T-helper 2 cell treated with Interferon-gamma antibody and Interleukin-4, amounts not matched to agents 100 ng/mL and 5 ng/mL, for 36 hours (primary cell): ENCODE data around the gene HRCT1. TPM values are rescaled to one million over a fixed set of nuclear protein-coding genes. Genes with fewer than 3 reads are reported as not detected.

Source experiments
- intact Hi-C: fragments of 100-400 bp; cut with micrococcal nuclease; formaldehyde crosslinking; loops from one replicate; pipeline ENCODE4 v1.15.1; 2023
- total RNA-seq: library from RNA; stranded (reverse); gene quantifications from 2 replicates; pipeline ENCODE4 v1.2.3, GENCODE V29; 2022

The HRCT1 gene
- total RNA-seq, 1 donor from 2014 or later, result not detected

GRCh38 chr9:35940458-35941407 lies 34.7 kb downstream of the HRCT1 start:
- intact Hi-C loops, result no loop called here

- intact Hi-C loops, result no loop called here
Observed at GRCh38 chr9:35942286-35942685, 36.3 kb downstream of the HRCT1 start.

DNA sequence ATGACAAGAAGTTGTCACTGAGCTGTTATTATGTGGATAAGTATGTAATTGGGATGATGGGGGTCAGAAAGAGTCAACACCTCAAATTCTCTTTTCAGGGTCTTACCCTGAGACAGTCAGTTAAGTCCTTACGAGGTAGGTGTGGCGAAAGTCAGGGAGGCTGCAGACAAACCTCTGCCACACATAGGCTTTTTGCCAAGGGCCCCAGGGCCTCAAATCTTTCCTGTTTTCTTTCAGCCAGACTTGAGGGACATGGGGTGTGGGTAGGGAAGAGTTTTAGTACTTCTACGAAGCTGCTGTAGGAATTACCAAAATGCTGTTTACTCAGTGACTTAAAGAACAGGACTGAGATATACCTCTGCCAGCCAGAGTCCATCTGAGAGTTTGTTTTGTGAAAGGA lies 38.2 kb downstream of the HRCT1 start:
- intact Hi-C loops, result no loop called here

- intact Hi-C loops, result loop anchor here (1.0 kb wide), 1 partner anchor 42 kb away; no protein-coding TSS in a partner anchor
Observed at GRCh38 chr9:35944841-35945240, 38.8 kb downstream of the HRCT1 start.

DNA sequence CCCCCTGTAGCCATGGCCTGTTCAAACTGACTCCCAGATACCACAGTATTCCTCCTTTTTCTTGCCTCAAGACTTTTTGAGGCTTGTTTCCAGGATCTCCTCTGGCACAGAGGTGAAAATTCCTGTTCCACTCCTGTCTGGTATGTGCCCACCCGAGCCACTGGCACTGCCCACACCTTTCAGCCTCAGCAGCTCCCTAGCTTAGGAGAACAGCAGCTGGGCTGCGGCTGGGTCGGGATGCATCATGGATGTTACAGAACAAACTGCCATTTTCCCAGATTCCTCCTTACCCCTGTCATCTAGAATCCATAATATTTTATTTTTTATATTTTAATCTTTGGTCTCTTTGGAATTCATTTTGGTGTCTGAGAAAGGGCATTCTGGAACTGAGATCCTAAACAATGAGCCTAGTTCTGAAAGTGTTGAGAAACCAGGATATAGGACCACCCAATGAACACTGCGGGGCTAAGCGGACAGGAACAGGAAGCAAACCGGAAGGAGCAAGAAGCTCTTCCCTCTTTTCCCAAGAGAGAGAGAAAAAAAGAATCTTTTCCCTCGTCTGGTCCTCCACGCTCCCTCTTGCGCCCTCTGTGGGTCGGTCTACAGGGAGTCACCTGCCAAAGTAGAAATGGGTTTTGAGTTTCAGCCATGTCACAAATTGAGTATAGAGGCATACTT lies 39.5 kb downstream of the HRCT1 start:
- intact Hi-C loops, result loop anchor here (1.0 kb wide), 1 partner anchor 42 kb away; no protein-coding TSS in a partner anchor

- intact Hi-C loops, result no loop called here
Observed at GRCh38 chr9:35948451-35948850, 42.4 kb downstream of the HRCT1 start.

DNA sequence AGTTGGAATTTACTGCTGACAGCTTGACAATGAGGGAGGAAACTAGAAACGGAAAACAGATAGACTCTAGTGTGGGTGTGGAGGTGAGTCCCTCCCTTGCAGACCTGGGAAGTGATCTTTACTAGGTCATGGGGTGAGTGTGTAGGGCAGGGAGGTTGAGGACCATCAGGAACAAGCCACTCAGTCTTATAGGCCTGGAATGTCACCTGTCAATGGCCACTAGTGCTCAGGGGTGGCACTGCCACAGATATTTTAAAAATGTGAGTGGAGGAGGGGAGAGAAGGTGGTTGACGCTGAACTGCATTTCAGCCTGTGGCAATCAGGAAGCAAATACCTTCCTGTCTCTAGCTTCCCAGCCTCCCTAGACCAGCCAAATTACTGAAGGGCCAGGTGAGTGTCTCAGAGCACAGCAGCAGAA lies 42.9 kb downstream of the HRCT1 start:
- intact Hi-C loops, result no loop called here

DNA sequence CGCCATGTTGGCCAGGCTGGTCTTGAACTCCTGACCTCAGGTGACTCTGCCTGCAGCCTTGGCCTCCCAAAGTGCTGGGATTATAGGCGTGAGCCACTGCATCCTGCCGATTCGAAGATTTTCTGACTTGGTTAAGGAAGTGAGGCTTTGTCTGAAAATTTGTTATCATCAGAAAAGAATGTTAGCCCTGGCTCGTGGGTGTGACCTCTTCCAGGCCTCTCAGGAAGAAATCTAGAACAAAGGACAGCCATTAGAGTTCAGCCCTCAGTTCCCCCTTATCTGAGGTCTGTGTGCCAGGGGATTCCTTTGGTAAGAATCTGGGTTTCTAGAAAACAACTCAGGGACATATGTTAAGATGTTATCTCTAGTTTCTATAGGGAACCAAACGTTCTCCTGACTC lies 45.7 kb downstream of the HRCT1 start:
- intact Hi-C loops, result no loop called here

DNA sequence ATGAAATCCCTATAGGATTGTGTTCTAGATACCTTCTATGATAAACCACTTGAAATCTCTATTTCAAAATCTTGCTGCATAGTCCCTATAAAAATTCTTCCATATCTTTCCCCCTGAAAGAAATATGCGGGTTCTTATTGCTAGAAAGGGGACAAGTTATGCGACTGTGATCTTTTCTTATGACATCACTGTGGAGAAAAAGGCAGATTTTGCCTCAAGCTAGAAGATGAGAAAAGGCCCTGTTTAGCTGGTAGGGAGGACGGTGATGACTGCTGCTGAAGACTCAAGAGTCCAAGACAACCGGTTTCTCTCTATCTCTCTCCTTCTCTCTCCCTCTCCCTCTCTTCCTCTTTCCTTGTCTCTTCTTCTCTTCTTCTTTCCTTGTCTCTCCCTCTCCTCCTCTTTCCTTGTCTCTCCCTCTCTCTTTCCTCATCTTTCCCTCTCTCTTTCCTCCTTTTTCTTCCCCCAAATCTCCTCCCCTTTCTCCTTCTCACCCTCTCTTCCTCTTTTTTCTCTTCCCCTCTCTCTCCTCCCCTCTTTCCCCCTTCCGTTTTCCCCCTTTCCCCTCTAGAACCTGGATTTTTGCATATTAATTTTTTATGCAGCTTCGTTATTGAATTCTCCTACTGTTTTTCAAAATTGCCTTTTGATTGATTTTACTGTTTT lies 46.7 kb downstream of the HRCT1 start:
- intact Hi-C loops, result no loop called here

GRCh38 chr9:35954942-35955546 lies 49.0 kb downstream of the HRCT1 start:
- intact Hi-C loops, result loop anchor here (1.0 kb wide), 2 partner anchors 68 to 211 kb away; no protein-coding TSS in a partner anchor

DNA sequence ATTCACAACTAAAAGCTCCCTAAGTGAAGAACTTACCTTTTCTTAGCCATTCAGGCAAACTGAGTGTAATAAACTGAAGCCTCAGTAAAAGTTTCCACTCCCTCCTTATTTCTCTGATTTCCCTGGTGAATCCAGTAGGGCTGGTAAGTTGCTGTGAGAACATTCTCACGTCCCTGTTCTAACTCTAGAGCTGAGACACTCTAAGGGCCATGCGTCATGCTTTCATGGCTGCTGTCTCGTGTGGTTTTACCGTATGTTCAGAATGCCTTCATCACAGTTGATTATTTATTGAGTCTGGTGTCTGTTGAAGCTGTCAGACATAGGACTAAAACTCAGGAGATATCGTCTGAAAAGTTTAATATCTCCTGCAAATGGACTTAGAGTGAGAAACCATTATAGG lies 50.6 kb downstream of the HRCT1 start:
- intact Hi-C loops, result no loop called here

Other genes starting within 250 kb of the HRCT1 start
- gene RMRP, start 248.2 kb upstream of the HRCT1 start, total RNA-seq, result 5,282 and 6,266 TPM in 2 replicates
- 25.6 and 27.2 TPM in 2 replicates for gene CCDC107, start 247.9 kb upstream of the HRCT1 start, total RNA-seq
- 14.7 and 15.4 TPM in 2 replicates for gene ARHGEF39, start 241.0 kb upstream of the HRCT1 start, total RNA-seq
- 0.27 and 0.30 TPM in 2 replicates for gene CA9, start 232.3 kb upstream of the HRCT1 start, total RNA-seq
- 5.9 and 6.0 TPM in 2 replicates for gene TPM2, start 216.3 kb upstream of the HRCT1 start, total RNA-seq
- 360 and 382 TPM in 2 replicates for gene TLN1, start 174.0 kb upstream of the HRCT1 start, total RNA-seq
- gene CREB3, start 173.5 kb upstream of the HRCT1 start, total RNA-seq, result 18.0 and 19.9 TPM in 2 replicates
- gene GBA2, start 157.0 kb upstream of the HRCT1 start, total RNA-seq, result 54.1 and 62.3 TPM in 2 replicates
- gene RGP1, start 156.9 kb upstream of the HRCT1 start, total RNA-seq, result 22.8 and 23.3 TPM in 2 replicates
- gene MSMP, start 151.9 kb upstream of the HRCT1 start, total RNA-seq, result 0.55 TPM in 1 of 2 replicates, not detected in the other
- gene NPR2, start 114.6 kb upstream of the HRCT1 start, total RNA-seq, result 9.6 and 10.2 TPM in 2 replicates
- gene SPAG8, start 93.9 kb upstream of the HRCT1 start, total RNA-seq, result 0.95 and 1.4 TPM in 2 replicates
- 55.0 and 55.7 TPM in 2 replicates for gene HINT2, start 91.2 kb upstream of the HRCT1 start, total RNA-seq
- gene FAM221B, start 77.5 kb upstream of the HRCT1 start, total RNA-seq, result not detected in 2 replicates
- 1.7 and 2.6 TPM in 2 replicates for gene TMEM8B, start 77.0 kb upstream of the HRCT1 start, total RNA-seq
- gene OR13J1, start 35.8 kb upstream of the HRCT1 start, total RNA-seq, result not detected in 2 replicates
- gene SPAAR, start 3.3 kb downstream of the HRCT1 start, total RNA-seq, result not detected in 2 replicates
- not detected in 2 replicates for gene OR2S2, start 52.0 kb downstream of the HRCT1 start, total RNA-seq
- 6.6 TPM in 2 replicates for gene RECK, start 130.7 kb downstream of the HRCT1 start, total RNA-seq
- 66.3 and 67.7 TPM in 2 replicates for gene GLIPR2, start 230.5 kb downstream of the HRCT1 start, total RNA-seq